Breast epithelium (tissue), 4 donors: ENCODE data around the gene ADIG. TPM values are rescaled to one million over a fixed set of nuclear protein-coding genes. Genes with fewer than 3 reads are reported as not detected.

Experiments used
- DNase-seq, 2 donors: peaks; one replicate each; pipeline ENCODE4 v3.0.0-alpha.2; 2019; ENCODE audit warnings: low spot score in 2 of 2
- H3K27ac ChIP-seq, 2 donors: fragments of 200-600 bp; sonication (generic) in 1 of 2; one replicate each; pipeline ENCODE4 v1.5.1; 2016 to 2019; ENCODE audit warnings: mild to moderate bottlenecking in 1 of 2
- H3K27me3 ChIP-seq, 2 donors: fragments of 200-600 bp; sonication (generic) in 1 of 2; one replicate each; pipeline versions ENCODE4 v1.5.1 to v1.6.0; 2017 to 2019; ENCODE audit warnings: control low read depth in 1 of 2, mild to moderate bottlenecking in 1 of 2
- H3K36me3 ChIP-seq: fragments of 200-600 bp; one replicate; pipeline ENCODE4 v1.5.1; 2019
- H3K4me1 ChIP-seq, 2 donors: fragments of 200-600 bp; sonication (generic); one replicate each; pipeline ENCODE4 v1.5.1; 2016 to 2019; ENCODE audit warnings: control low read depth in 1 of 2
- H3K4me3 ChIP-seq, 3 donors: fragments of 200-600 bp; sonication (generic); 1 replicate in 2 of 3; 2 replicates in 1 of 3; pipeline ENCODE4 v1.5.1; 2016 to 2019; ENCODE audit warnings: mild to moderate bottlenecking in 3 of 3, moderate library complexity in 2 of 3
- H3K9me3 ChIP-seq, 2 donors: fragments of 200-600 bp; sonication (generic) in 1 of 2; one replicate each; pipeline ENCODE4 v1.5.1; 2016 to 2019; ENCODE audit warnings: control low read depth in 1 of 2
- POLR2A ChIP-seq: fragments of 450-650 bp; IDR thresholded peaks from one replicate; pipeline ENCODE4 v1.6.1; 2016; ENCODE audit warnings: antibody characterized with exemption, mild to moderate bottlenecking, moderate library complexity
- POLR2AphosphoS5 ChIP-seq, 3 donors: sonication (generic); formaldehyde crosslinking; IDR thresholded peaks; one replicate each; pipeline ENCODE4 v1.6.1; 2017; ENCODE audit warnings: antibody characterized with exemption in 3 of 3
- intact Hi-C: fragments of 100-400 bp; cut with DNase I; formaldehyde crosslinking; loops from one replicate; pipeline ENCODE4 v1.15.1; 2023; ENCODE audit warnings: low total_unique reads
- total RNA-seq, 3 donors: library from RNA; depleted of rRNA; stranded (reverse); fragments of >200 nt; gene quantifications; one replicate each; pipeline ENCODE4 v1.1.0, GENCODE V29; 2016
- TF ChIP-seq, protein P1 (sequence below), 3 donors: fragments of 450-650 bp; IDR thresholded peaks; one replicate each; pipeline ENCODE4 v1.5.1; 2016 to 2017; ENCODE audit warnings: antibody characterized with exemption in 3 of 3, mild to moderate bottlenecking in 3 of 3, moderate library complexity in 3 of 3

ADIG gene
- total RNA-seq, 3 donors from 2014 or later, result not detected

- Histone ChIP-seq H3K27me3 (peaks cover 0 to 6% of the 10 kb centered on the region in 2 donors), H3K4me1 (no peaks in the 10 kb centered on the region), H3K9me3 (no peaks in the 10 kb centered on the region), H3K27ac (peak overlapping the region; percentile 20 to 61), H3K36me3 (no peaks in the 10 kb centered on the region), H3K4me3 (no peak overlapping the region)
- no peak for TF ChIP-seq POLR2AphosphoS5 (IDR thresholded peaks at IDR 0.05)
- TF ChIP-seq POLR2A, result no peak
- TF ChIP-seq, protein P1, sequence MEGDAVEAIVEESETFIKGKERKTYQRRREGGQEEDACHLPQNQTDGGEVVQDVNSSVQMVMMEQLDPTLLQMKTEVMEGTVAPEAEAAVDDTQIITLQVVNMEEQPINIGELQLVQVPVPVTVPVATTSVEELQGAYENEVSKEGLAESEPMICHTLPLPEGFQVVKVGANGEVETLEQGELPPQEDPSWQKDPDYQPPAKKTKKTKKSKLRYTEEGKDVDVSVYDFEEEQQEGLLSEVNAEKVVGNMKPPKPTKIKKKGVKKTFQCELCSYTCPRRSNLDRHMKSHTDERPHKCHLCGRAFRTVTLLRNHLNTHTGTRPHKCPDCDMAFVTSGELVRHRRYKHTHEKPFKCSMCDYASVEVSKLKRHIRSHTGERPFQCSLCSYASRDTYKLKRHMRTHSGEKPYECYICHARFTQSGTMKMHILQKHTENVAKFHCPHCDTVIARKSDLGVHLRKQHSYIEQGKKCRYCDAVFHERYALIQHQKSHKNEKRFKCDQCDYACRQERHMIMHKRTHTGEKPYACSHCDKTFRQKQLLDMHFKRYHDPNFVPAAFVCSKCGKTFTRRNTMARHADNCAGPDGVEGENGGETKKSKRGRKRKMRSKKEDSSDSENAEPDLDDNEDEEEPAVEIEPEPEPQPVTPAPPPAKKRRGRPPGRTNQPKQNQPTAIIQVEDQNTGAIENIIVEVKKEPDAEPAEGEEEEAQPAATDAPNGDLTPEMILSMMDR (IDR thresholded peaks at IDR 0.05), result no peak
- intact Hi-C loops, result no loop called here
- DNase-seq, result peak; percentile 72 to 90
Measured at GRCh38 chr20:38599410-38599882, 18.4 kb downstream of the ADIG start.

DNA sequence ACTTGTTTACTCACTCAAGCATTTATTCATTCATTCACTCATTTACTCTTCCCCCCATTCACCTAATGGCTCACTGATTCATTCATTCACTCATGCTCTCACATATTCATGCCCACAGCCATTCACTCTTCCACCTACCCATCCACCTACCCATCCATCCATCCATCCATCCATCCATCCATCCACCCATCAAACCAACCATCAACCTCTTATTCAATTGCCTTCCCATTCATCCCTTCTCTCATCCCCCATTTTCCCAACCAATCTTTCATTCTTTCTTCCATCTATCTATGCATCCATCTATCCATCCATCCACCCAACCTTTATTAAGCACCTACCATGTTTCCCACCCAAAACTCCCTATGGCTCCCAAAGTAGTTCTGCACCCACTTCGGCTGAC lies 19.1 kb downstream of the ADIG start:
- Histone ChIP-seq H3K9me3 (no peaks in the 10 kb centered on the region), H3K36me3 (no peaks in the 10 kb centered on the region), H3K4me1 (no peaks in the 10 kb centered on the region), H3K27ac (peak overlapping the region; percentile 20 to 61), H3K27me3 (peaks cover 0 to 6% of the 10 kb centered on the region in 2 donors), H3K4me3 (no peak overlapping the region)
- intact Hi-C loops, result loop anchor here (5.0 kb wide), 1 partner anchor 257 kb away; no protein-coding TSS in a partner anchor
- no peak for TF ChIP-seq POLR2AphosphoS5 (IDR thresholded peaks at IDR 0.05)
- TF ChIP-seq, protein P1 (IDR thresholded peaks at IDR 0.05), result no peak
- no peak for TF ChIP-seq POLR2A
- no peak for DNase-seq

DNA sequence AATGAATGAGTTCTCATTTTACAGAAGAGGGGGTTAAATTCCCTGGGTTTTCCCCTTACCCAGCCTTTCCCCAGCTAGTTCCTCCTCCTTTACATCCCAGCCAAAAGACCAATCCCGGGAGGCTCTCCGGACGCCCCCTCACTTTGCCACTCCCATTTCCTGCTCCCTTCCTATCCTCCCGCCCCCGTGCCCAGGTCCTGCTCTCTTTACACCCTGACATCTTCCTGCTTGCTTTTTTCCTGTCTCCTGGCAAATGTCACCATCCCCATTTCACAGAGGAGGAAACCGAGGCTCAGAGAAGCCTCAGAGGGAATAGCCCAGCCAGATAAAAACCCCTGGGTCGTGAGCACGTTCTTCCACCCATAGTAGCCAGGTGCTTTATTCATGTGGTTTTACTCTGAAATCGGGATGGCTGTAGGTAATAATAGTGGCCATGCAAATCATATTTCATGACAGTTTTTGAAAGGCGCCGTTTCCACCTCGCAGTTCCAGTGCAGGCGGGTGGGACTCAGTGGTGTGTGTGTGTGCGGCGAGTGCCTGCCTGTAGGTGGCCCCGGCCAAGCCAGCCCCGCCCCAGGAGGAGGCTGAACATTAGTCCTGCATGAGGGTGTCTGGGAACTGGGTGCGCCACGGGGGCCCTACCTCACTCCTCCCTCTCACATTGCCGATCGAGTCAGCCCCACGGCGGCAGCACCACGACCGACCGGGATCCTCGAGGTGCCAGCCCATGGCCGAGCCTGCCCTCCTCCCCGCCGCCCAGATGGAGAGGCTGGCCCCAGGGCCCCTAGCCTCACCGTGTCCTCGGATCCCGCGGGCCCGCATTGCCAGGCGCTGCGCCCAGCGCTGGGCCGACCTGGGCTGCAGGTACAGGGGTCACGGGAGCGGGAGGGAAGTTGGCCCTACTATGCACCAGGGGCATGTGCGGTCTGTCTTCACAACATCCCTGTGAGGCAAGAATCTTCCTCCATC lies 20.5 kb downstream of the ADIG start, which contains the start of gene ARHGAP40:
ARHGAP40 (plus strand) TSS at position 594 of the 969 bp plus-strand sequence.
- intact Hi-C loops, result loop anchor here (5.0 kb wide), 1 partner anchor 256 kb away; no protein-coding TSS in a partner anchor

DNA sequence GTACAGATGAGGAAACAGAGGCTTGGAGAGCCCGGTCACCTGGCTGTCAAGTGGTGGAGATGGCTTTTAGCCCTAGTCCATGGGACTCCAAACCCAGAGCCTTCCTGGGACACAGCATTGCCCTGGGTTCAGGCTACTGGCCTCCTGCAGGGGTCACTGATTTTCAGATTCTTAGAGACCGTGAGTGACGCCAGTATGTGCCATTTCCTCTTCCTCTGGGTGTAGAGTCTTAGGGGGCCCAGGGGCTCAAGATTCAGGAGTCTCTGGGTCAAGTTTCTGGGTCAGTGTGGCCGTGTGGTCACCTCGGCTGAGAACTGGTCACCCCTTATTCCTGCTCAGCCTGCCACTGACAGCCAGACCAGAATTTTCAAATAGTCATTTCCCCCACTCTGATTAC lies 21.2 kb downstream of the ADIG start:
- no peak for DNase-seq
- Histone ChIP-seq H3K9me3 (no peaks in the 10 kb centered on the region), H3K36me3 (no peaks in the 10 kb centered on the region), H3K27ac (peak overlapping the region in 1 of 2 donors; percentile 79), H3K27me3 (peaks cover 0 to 6% of the 10 kb centered on the region in 2 donors), H3K4me1 (no peaks in the 10 kb centered on the region), H3K4me3 (peak overlapping the region in 2 of 3 donors; percentile 40 to 63)
- TF ChIP-seq POLR2A, result no peak
- TF ChIP-seq, protein P1 (IDR thresholded peaks at IDR 0.05), result no peak
- TF ChIP-seq POLR2AphosphoS5 (IDR thresholded peaks at IDR 0.05), result no peak
- intact Hi-C loops, result loop anchor here (5.0 kb wide), 1 partner anchor 255 kb away; no protein-coding TSS in a partner anchor

More for the DNA sequence above, 20.5 kb downstream of the ADIG start, which contains the start of gene ARHGAP40:
- Histone ChIP-seq H3K27me3 (peaks cover 0 to 6% of the 10 kb centered on the region in 2 donors), H3K9me3 (no peaks in the 10 kb centered on the region), H3K27ac (peak within 1 kb of the TSS in 1 of 2 donors; percentile 79), H3K4me1 (no peaks in the 10 kb centered on the region), H3K36me3 (no peaks in the 10 kb centered on the region), H3K4me3 (peak within 1 kb of the TSS in 2 of 3 donors; percentile 40 to 63)
- TF ChIP-seq POLR2AphosphoS5 (IDR thresholded peaks at IDR 0.05), result no peak
- TF ChIP-seq, protein P1 (IDR thresholded peaks at IDR 0.05), result peak; percentile 21 to 46 (median 29)
- peak; percentile 26 to 79 for DNase-seq
